Peyer's patch (tissue), 4 donors: ENCODE measurements around the gene VIPR1. TPM values are rescaled to one million over a fixed set of nuclear protein-coding genes. Genes with fewer than 3 reads are reported as not detected.

Experiments
- DNase-seq, 3 donors: peaks; one replicate each; pipeline ENCODE4 v3.0.0-alpha.2; 2017 to 2019
- H3K27ac ChIP-seq, 4 donors: fragments of 200-600 bp; sonication (generic); one replicate each; pipeline ENCODE4 v1.5.1; 2016 to 2019
- H3K27me3 ChIP-seq, 2 donors: fragments of 200-600 bp; sonication (generic); one replicate each; pipeline ENCODE4 v1.5.1; 2019
- H3K36me3 ChIP-seq, 3 donors: fragments of 200-600 bp; sonication (generic); one replicate each; pipeline ENCODE4 v1.5.1; 2016 to 2019
- H3K4me1 ChIP-seq, 4 donors: fragments of 200-600 bp; sonication (generic); one replicate each; pipeline ENCODE4 v1.5.1; 2016 to 2019
- H3K4me3 ChIP-seq, 4 donors: fragments of 200-600 bp; sonication (generic); 1 replicate in 3 of 4; 2 replicates in 1 of 4; pipeline ENCODE4 v1.5.1; 2016 to 2019; ENCODE audit warnings: mild to moderate bottlenecking in 1 of 4
- H3K9me3 ChIP-seq, 4 donors: fragments of 200-600 bp; sonication (generic); one replicate each; pipeline ENCODE4 v1.5.1; 2016 to 2019; ENCODE audit warnings: mild to moderate bottlenecking in 1 of 4
- CTCF ChIP-seq, 6 experiments: fragments of 450-650 bp in 4 of 6; fragments of 200-600 bp in 2 of 6; sonication (generic) in 1 of 6; IDR thresholded peaks; one replicate each; pipeline ENCODE4 v1.5.1; 2017 to 2019; ENCODE audit warnings: antibody characterized with exemption in 6 of 6, mild to moderate bottlenecking in 3 of 6, moderate library complexity in 1 of 6
- POLR2A ChIP-seq, 2 donors: fragments of 450-650 bp; IDR thresholded peaks; one replicate each; pipeline ENCODE4 v1.5.1; 2017; ENCODE audit warnings: antibody characterized with exemption in 2 of 2, mild to moderate bottlenecking in 2 of 2, moderate library complexity in 2 of 2
- total RNA-seq, 4 donors: library from RNA; depleted of rRNA; stranded (reverse); fragments of >200 nt; gene quantifications; one replicate each; pipeline ENCODE4 v1.1.0, GENCODE V29; 2016

Gene VIPR1
- total RNA-seq, 4 donors from 2014 or later, result 52.8 to 320 (median 270) TPM

GRCh38 chr3:42500909-42501308 lies 1.5 kb upstream of the VIPR1 start:
- H3K4me3 ChIP-seq, result peak overlapping the region in 2 of 4 donors; percentile 55 to 80
- no peak for TF ChIP-seq POLR2A (IDR thresholded peaks at IDR 0.05)
- TF ChIP-seq CTCF (IDR thresholded peaks at IDR 0.05), result no peak
- DNase-seq, result no peak
- peaks cover 0 to 43% (median 8%) of the 10 kb centered on the region in 4 donors for H3K4me1 ChIP-seq
- H3K36me3 ChIP-seq, result no peaks in the 10 kb centered on the region
- H3K9me3 ChIP-seq, result no peaks in the 10 kb centered on the region
- H3K27me3 ChIP-seq, result no peaks in the 10 kb centered on the region
- H3K27ac ChIP-seq, result no peak overlapping the region

GRCh38 chr3:42501321-42501680 lies 1.1 kb upstream of the VIPR1 start:
- Histone ChIP-seq H3K27ac (peak overlapping the region in 1 of 4 donors; percentile 72), H3K9me3 (no peaks in the 10 kb centered on the region), H3K4me3 (peak overlapping the region; percentile 52 to 80 (median 65)), H3K36me3 (no peaks in the 10 kb centered on the region), H3K27me3 (no peaks in the 10 kb centered on the region), H3K4me1 (peaks cover 0 to 43% (median 8%) of the 10 kb centered on the region in 4 donors)
- DNase-seq, result peak in 1 of 3 donors; percentile 46
- no peak for TF ChIP-seq POLR2A (IDR thresholded peaks at IDR 0.05)
- no peak for TF ChIP-seq CTCF (IDR thresholded peaks at IDR 0.05)

GRCh38 chr3:42501681-42502428 lies 588 bp upstream of the VIPR1 start:
- Histone ChIP-seq H3K4me3 (peak overlapping the region; percentile 52 to 80 (median 65)), H3K27ac (peak overlapping the region; percentile 36 to 95 (median 80)), H3K27me3 (no peaks in the 10 kb centered on the region), H3K9me3 (no peaks in the 10 kb centered on the region), H3K4me1 (peaks cover 0 to 42% (median 10%) of the 10 kb centered on the region in 4 donors), H3K36me3 (no peaks in the 10 kb centered on the region)
- peak; percentile 66 to 90 (median 88) for DNase-seq
- TF ChIP-seq POLR2A (IDR thresholded peaks at IDR 0.05) (no peak), CTCF (IDR thresholded peaks at IDR 0.05) (peak in 5 of 6 experiments; percentile 36 to 91 (median 79))

- peak in 1 of 3 donors; percentile 45 for DNase-seq
- peak overlapping the region; percentile 69 to 95 (median 80) for H3K27ac ChIP-seq
Measured at GRCh38 chr3:42503251-42503924, 945 bp downstream of the VIPR1 start.

GRCh38 chr3:42503957-42504333 lies 1.5 kb downstream of the VIPR1 start:
- TF ChIP-seq POLR2A (IDR thresholded peaks at IDR 0.05) (no peak), CTCF (IDR thresholded peaks at IDR 0.05) (no peak)
- peak overlapping the region in 2 of 4 donors; percentile 75 to 80 for H3K4me3 ChIP-seq

More at GRCh38 chr3:42503251-42503924, 945 bp downstream of the VIPR1 start:
- peak overlapping the region; percentile 52 to 80 (median 65) for H3K4me3 ChIP-seq
- no peaks in the 10 kb centered on the region for H3K9me3 ChIP-seq
- H3K27me3 ChIP-seq, result no peaks in the 10 kb centered on the region
- TF ChIP-seq CTCF (IDR thresholded peaks at IDR 0.05) (no peak), POLR2A (IDR thresholded peaks at IDR 0.05) (no peak)
- H3K36me3 ChIP-seq, result no peaks in the 10 kb centered on the region
- H3K4me1 ChIP-seq, result peaks cover 0 to 51% (median 12%) of the 10 kb centered on the region in 4 donors

More at GRCh38 chr3:42503957-42504333, 1.5 kb downstream of the VIPR1 start:
- peak in 2 of 3 donors; percentile 41 to 48 for DNase-seq
- H3K27me3 ChIP-seq, result no peaks in the 10 kb centered on the region
- H3K4me1 ChIP-seq, result peaks cover 0 to 57% (median 15%) of the 10 kb centered on the region in 4 donors
- H3K27ac ChIP-seq, result peak overlapping the region in 3 of 4 donors; percentile 69 to 95 (median 89)
- H3K36me3 ChIP-seq, result no peaks in the 10 kb centered on the region
- H3K9me3 ChIP-seq, result no peaks in the 10 kb centered on the region
